ENCODE data around the gene CDH4. TPM values are rescaled to one million over a fixed set of nuclear protein-coding genes. Genes with fewer than 3 reads are reported as not detected.

CDH4 gene
- total and polyA plus RNA-seq, 2 of the 4 experiments (the other 2 are of a cell fraction) = 1.6 to 3.5 TPM

GRCh38 chr20:61577065-61577464, 325.0 kb downstream of the CDH4 start:
- dilution Hi-C loops (cut with HindIII; ENCODE audit: low sequenced_read_pairs, unreplicated experiment) (no loop called here), in situ Hi-C loops (cut with MboI; ENCODE audit: low sequenced_read_pairs) (no loop called here), intact Hi-C loops (cut with micrococcal nuclease) (no loop called here)
- no peak overlapping the region for H3K14ac ChIP-seq (replicated peaks; ENCODE audit: low read depth, low read length)
- no peaks in the 10 kb centered on the region for H3K4me1 ChIP-seq (ENCODE audit: control insufficient read depth, insufficient read depth, low read length)
- no peak overlapping the region for H2AFZ ChIP-seq (replicated peaks; ENCODE audit: low read length, poor library complexity)
- H3K27ac ChIP-seq (ENCODE audit: insufficient read depth, low read length) = no peak overlapping the region
- H4K8ac ChIP-seq (ENCODE audit: low read depth in 2 of 2, low read length in 2 of 2) = no peak overlapping the region
- H3K27me3 ChIP-seq (ENCODE audit: control insufficient read depth, insufficient read depth, low read length) = peaks cover 8% of the 10 kb centered on the region
- DNase-seq (no peak), ATAC-seq (ENCODE audit: low read depth) (no peak)
- H4K5ac ChIP-seq (ENCODE audit: low read depth, low read length) = no peak overlapping the region
- 100% methylated on average over 1 of the region's 1 CpG; no CpG with 5 or more reads in 1 of the 2 experiments for WGBS, 2 experiments (ENCODE audit: extremely low coverage in 2 of 2, insufficient read length in 1 of 2)
- ChIA-PET POLR2A (ENCODE audit: unreplicated experiment) (no interaction called here), CTCF (no interaction called here)
- H3K79me1 ChIP-seq (ENCODE audit: low read depth in 1 of 2, low read length in 2 of 2) = no peaks in the 10 kb centered on the region
- H2AK9ac ChIP-seq (replicated peaks; ENCODE audit: low read depth, low read length, poor library complexity) = no peak overlapping the region
- H3K4ac ChIP-seq (ENCODE audit: low read depth, low read length) = no peak overlapping the region
- no peaks in the 10 kb centered on the region for H3K9me1 ChIP-seq (ENCODE audit: insufficient read depth, low read length)
- no peak overlapping the region for H3K18ac ChIP-seq (ENCODE audit: low read depth, low read length)
- no peaks in the 10 kb centered on the region for H4K20me1 ChIP-seq (ENCODE audit: insufficient read depth, low read length)
- H3K9me3 ChIP-seq (ENCODE audit: control insufficient read depth, insufficient read depth, low read length) = peaks cover 3% of the 10 kb centered on the region
- no peak overlapping the region for H3K56ac ChIP-seq (ENCODE audit: extremely low read depth, insufficient read depth, low read length)
- BruUV-seq (replicated peaks) = no TSS peak
- H3K36me3 ChIP-seq (ENCODE audit: control insufficient read depth, insufficient read depth, low read length) = no peaks in the 10 kb centered on the region
- no peak overlapping the region for H2AK5ac ChIP-seq (ENCODE audit: low read depth, low read length)
- TF ChIP-seq CHD1 (IDR thresholded peaks at IDR 0.05; ENCODE audit: low read depth, low read length) = no peak
- no peak for TF ChIP-seq MXI1 (IDR thresholded peaks at IDR 0.05; ENCODE audit: borderline replicate concordance, low read depth, low read length)
- TF ChIP-seq ELK1 (IDR thresholded peaks at IDR 0.05; ENCODE audit: borderline replicate concordance, low read depth, low read length) = no peak
- TF ChIP-seq USF2 (IDR thresholded peaks at IDR 0.05; ENCODE audit: low read depth, low read length) = no peak
- no peak for TF ChIP-seq POLR2A (IDR thresholded peaks at IDR 0.05; ENCODE audit: low read depth, low read length)
- TF ChIP-seq CEBPB (IDR thresholded peaks at IDR 0.05; ENCODE audit: low read depth, low read length) = no peak
- TF ChIP-seq RFX5 (IDR thresholded peaks at IDR 0.05; ENCODE audit: low read depth, low read length) = no peak
- no peak for TF ChIP-seq RCOR1 (IDR thresholded peaks at IDR 0.05; ENCODE audit: insufficient replicate concordance, low read length)
- no peak for TF ChIP-seq BHLHE40 (IDR thresholded peaks at IDR 0.05; ENCODE audit: low read depth, low read length)
- no peak for TF ChIP-seq CTCF (conservative IDR thresholded peaks at IDR 0.05; ENCODE audit: low read depth, low read length)
- no peak for TF ChIP-seq MAZ (IDR thresholded peaks at IDR 0.05; ENCODE audit: borderline replicate concordance, low read depth, low read length)
- no peak for TF ChIP-seq SMC3 (IDR thresholded peaks at IDR 0.05; ENCODE audit: low read depth, low read length)
- H3K9ac ChIP-seq (ENCODE audit: low read depth, low read length) = no peak overlapping the region
- no peak overlapping the region for H2BK15ac ChIP-seq (ENCODE audit: low read depth, low read length)
- H2BK5ac ChIP-seq (ENCODE audit: low read depth, low read length, poor library complexity, severe bottlenecking) = no peak overlapping the region
- H4K91ac ChIP-seq (ENCODE audit: insufficient read depth, low read depth, low read length) = no peak overlapping the region
- H3K4me2 ChIP-seq (ENCODE audit: low read depth, low read length) = no peak overlapping the region
- H3K23ac ChIP-seq (ENCODE audit: low read depth, low read length) = no peak overlapping the region
- no peak overlapping the region for H2BK120ac ChIP-seq (ENCODE audit: low read depth, low read length)
- H3K4me3 ChIP-seq (ENCODE audit: insufficient read depth, low read depth, low read length) = no peak overlapping the region
- H2BK20ac ChIP-seq (ENCODE audit: low read depth, low read length) = no peak overlapping the region

Measured in IMR-90 (cell line).